Peyer's patch (tissue), 4 donors: Measurements from ENCODE around the gene VAV1.

Experiments used
- CTCF ChIP-seq, 6 experiments: fragments of 450-650 bp in 4 of 6; fragments of 200-600 bp in 2 of 6; sonication (generic) in 1 of 6; IDR thresholded peaks; one replicate each; pipeline ENCODE4 v1.5.1; 2017 to 2019; ENCODE audit warnings: antibody characterized with exemption in 6 of 6, mild to moderate bottlenecking in 3 of 6, moderate library complexity in 1 of 6
- POLR2A ChIP-seq, 2 donors: fragments of 450-650 bp; IDR thresholded peaks; one replicate each; pipeline ENCODE4 v1.5.1; 2017; ENCODE audit warnings: antibody characterized with exemption in 2 of 2, mild to moderate bottlenecking in 2 of 2, moderate library complexity in 2 of 2

- TF ChIP-seq CTCF (IDR thresholded peaks at IDR 0.05) (no peak), POLR2A (IDR thresholded peaks at IDR 0.05) (no peak)
These were observed 117.9 kb downstream of the VAV1 start for GRCh38 chr19:6890401-6890913.
